PC-3 (cell line): ENCODE data around the gene CIP2A. TPM values are rescaled to one million over a fixed set of nuclear protein-coding genes. Genes with fewer than 3 reads are reported as not detected.

ENCODE experiments used
- ATAC-seq: fragments of 200-7000 bp; cut with Tn5 transposase; 2 replicates; pipeline ENCODE4 v1.9.1; 2020; ENCODE audit warnings: mild to moderate bottlenecking, moderate library complexity
- BruUV-seq: library from RNA; stranded (reverse); fragments of 400-500 nt; replicated peaks from 2 replicates; lab custom pipeline; 2021; lab: Mats Ljungman, UMichigan
- CTCF ChIA-PET: fragments of 300-600 bp; sonication (Branson Sonifier 250); formaldehyde crosslinking; loops from one replicate; lab custom pipeline; 2022; ENCODE audit warnings: antibody characterized with exemption; lab: Charles Lee
- POLR2A ChIA-PET: fragments of 300-600 bp; sonication (Branson Sonifier 250); formaldehyde crosslinking; loops from one replicate; lab custom pipeline; 2022; ENCODE audit warnings: antibody characterized with exemption; ENCODE audit not compliant: unreplicated experiment; lab: Charles Lee
- DNase-seq: peaks from one replicate; pipeline ENCODE4 v3.0.0-alpha.2; 2015
- H2AFZ ChIP-seq: fragments of 300-600 bp; sonication (generic); 2 replicates; pipeline ENCODE4 v1.6.0; 2016; ENCODE audit warnings: antibody characterized with exemption, low read length
- H3F3A ChIP-seq: fragments of 300-600 bp; sonication (generic); one replicate; pipeline ENCODE4 v1.6.0; 2017; ENCODE audit warnings: antibody characterized with exemption, low read length, control low read depth, mild to moderate bottlenecking; ENCODE audit not compliant: unreplicated experiment
- H3K27ac ChIP-seq: fragments of 300-600 bp; sonication (generic); 2 replicates; pipeline ENCODE4 v1.5.1; 2016; ENCODE audit warnings: mild to moderate bottlenecking, low read length
- H3K27me3 ChIP-seq: fragments of 300-600 bp; sonication (generic); 2 replicates; pipeline ENCODE4 v1.6.1; 2016; ENCODE audit warnings: low read length, mixed read lengths
- H3K36me3 ChIP-seq: fragments of 300-600 bp; sonication (generic); 2 replicates; pipeline ENCODE4 v1.6.1; 2016; ENCODE audit warnings: low read depth, mixed run types, low read length, mixed read lengths
- H3K4me1 ChIP-seq: fragments of 300-600 bp; sonication (generic); 2 replicates; pipeline ENCODE4 v1.5.1; 2016; ENCODE audit warnings: low read length; ENCODE audit not compliant: insufficient read depth
- H3K4me2 ChIP-seq: fragments of 300-600 bp; sonication (generic); 2 replicates; pipeline ENCODE4 v1.6.0; 2016; ENCODE audit warnings: low read length
- H3K4me3 ChIP-seq: fragments of 300-600 bp; sonication (generic); 2 replicates; pipeline ENCODE4 v1.5.1; 2016; ENCODE audit warnings: mild to moderate bottlenecking, low read length, mixed read lengths
- H3K79me2 ChIP-seq: fragments of 300-600 bp; sonication (generic); 2 replicates; pipeline ENCODE4 v1.6.1; 2017; ENCODE audit warnings: low read length, mixed read lengths
- H3K9ac ChIP-seq: fragments of 300-600 bp; sonication (generic); 2 replicates; pipeline ENCODE4 v1.6.0; 2016; ENCODE audit warnings: mild to moderate bottlenecking, low read length
- H3K9me2 ChIP-seq: fragments of 300-600 bp; sonication (generic); replicated peaks from 2 replicates; pipeline ENCODE4 v1.6.1; 2016; ENCODE audit warnings: mixed run types, low read length, mixed read lengths
- H3K9me3 ChIP-seq: fragments of 300-600 bp; sonication (generic); 2 replicates; pipeline ENCODE4 v1.6.1; 2016; ENCODE audit warnings: low read length, mixed read lengths
- H4K20me1 ChIP-seq: fragments of 300-600 bp; sonication (generic); 2 replicates; pipeline ENCODE4 v1.6.1; 2016; ENCODE audit warnings: low read length, mixed read lengths
- EZH2 ChIP-seq: fragments of 300-600 bp; sonication (generic); IDR thresholded peaks from one replicate; pipeline ENCODE4 v1.6.1; 2017; ENCODE audit warnings: antibody characterized with exemption, mild to moderate bottlenecking, low read length; ENCODE audit not compliant: unreplicated experiment
- EZH2phosphoT487 ChIP-seq: fragments of 300-600 bp; sonication (generic); IDR thresholded peaks from 2 replicates; pipeline ENCODE4 v1.6.1; 2018; ENCODE audit warnings: mild to moderate bottlenecking, antibody characterized with exemption, low read length, borderline replicate concordance
- intact Hi-C: fragments of 100-400 bp; cut with micrococcal nuclease; formaldehyde crosslinking; loops from 2 replicates; pipeline ENCODE4 v1.9.0; 2023
- total RNA-seq: library from RNA; depleted of rRNA; stranded (reverse); fragments of >200 nt; gene quantifications from 2 replicates; pipeline ENCODE4 v1.2.3, GENCODE V29; 2014
- TF ChIP-seq, protein P1 (sequence below): fragments of 300-600 bp; sonication (generic); conservative IDR thresholded peaks from 2 replicates; pipeline ENCODE4 v1.5.1; 2017; ENCODE audit warnings: antibody characterized with exemption, low read depth, mild to moderate bottlenecking, low read length

Gene CIP2A
- total RNA-seq, 1 experiment from 2014 or later, result 47.9 TPM

DNA sequence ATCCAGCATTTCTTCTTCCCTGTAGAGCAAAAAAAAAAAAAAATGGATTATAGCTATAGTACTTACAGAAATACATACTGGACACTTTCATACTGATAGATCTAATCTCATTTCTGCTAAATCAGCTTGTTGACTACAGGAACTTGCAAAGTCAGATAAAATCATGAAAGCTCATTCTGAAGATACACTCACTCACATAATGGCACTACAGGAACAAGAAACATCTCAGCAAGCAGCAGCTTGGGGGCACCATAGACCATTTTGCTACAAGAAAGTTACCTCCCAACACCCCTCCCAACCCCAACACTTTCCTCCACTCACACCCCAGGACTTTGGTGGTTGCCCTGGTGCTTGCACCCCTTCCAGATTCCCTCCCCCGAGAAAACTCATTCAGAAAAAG, 83.4 kb downstream of the CIP2A start:
- Histone ChIP-seq H3K27me3 (no peaks in the 10 kb centered on the region), H3K9me2 (no peaks in the 10 kb centered on the region), H3K9me3 (no peaks in the 10 kb centered on the region), H2AFZ (no peak overlapping the region), H4K20me1 (no peaks in the 10 kb centered on the region), H3K9ac (no peak overlapping the region), H3K4me1 (no peaks in the 10 kb centered on the region), H3K4me2 (no peak overlapping the region), H3K27ac (no peak overlapping the region), H3F3A (no peaks in the 10 kb centered on the region), H3K36me3 (no peaks in the 10 kb centered on the region), H3K4me3 (no peak overlapping the region), H3K79me2 (no peaks in the 10 kb centered on the region)
- ChIA-PET POLR2A (interaction anchor here (0.7 kb wide), 1 partner anchor 124 kb away, joined by 10 read pairs; no protein-coding TSS in a partner anchor), CTCF (no interaction called here)
- ATAC-seq, result peak; percentile 16; the same call in 1 of the 2 replicates
- BruUV-seq, result no TSS peak
- intact Hi-C loops, result no loop called here
- TF ChIP-seq EZH2phosphoT487 (no peak), EZH2 (no peak)
- TF ChIP-seq, protein P1, sequence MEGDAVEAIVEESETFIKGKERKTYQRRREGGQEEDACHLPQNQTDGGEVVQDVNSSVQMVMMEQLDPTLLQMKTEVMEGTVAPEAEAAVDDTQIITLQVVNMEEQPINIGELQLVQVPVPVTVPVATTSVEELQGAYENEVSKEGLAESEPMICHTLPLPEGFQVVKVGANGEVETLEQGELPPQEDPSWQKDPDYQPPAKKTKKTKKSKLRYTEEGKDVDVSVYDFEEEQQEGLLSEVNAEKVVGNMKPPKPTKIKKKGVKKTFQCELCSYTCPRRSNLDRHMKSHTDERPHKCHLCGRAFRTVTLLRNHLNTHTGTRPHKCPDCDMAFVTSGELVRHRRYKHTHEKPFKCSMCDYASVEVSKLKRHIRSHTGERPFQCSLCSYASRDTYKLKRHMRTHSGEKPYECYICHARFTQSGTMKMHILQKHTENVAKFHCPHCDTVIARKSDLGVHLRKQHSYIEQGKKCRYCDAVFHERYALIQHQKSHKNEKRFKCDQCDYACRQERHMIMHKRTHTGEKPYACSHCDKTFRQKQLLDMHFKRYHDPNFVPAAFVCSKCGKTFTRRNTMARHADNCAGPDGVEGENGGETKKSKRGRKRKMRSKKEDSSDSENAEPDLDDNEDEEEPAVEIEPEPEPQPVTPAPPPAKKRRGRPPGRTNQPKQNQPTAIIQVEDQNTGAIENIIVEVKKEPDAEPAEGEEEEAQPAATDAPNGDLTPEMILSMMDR, result no peak
- DNase-seq, result no peak

GRCh38 chr3:108503722-108504121, 85.5 kb downstream of the CIP2A start:
- Histone ChIP-seq H3F3A (no peaks in the 10 kb centered on the region), H3K36me3 (no peaks in the 10 kb centered on the region), H2AFZ (no peak overlapping the region), H3K4me3 (no peak overlapping the region), H3K9ac (no peak overlapping the region), H3K27ac (no peak overlapping the region), H4K20me1 (no peaks in the 10 kb centered on the region), H3K4me2 (no peak overlapping the region), H3K79me2 (no peaks in the 10 kb centered on the region), H3K9me2 (no peaks in the 10 kb centered on the region), H3K4me1 (no peaks in the 10 kb centered on the region), H3K9me3 (no peaks in the 10 kb centered on the region), H3K27me3 (no peaks in the 10 kb centered on the region)
- no peak for TF ChIP-seq EZH2
- TF ChIP-seq, protein P1, result no peak
- no peak for TF ChIP-seq EZH2phosphoT487
- intact Hi-C loops, result no loop called here
- ChIA-PET POLR2A (no interaction called here), CTCF (no interaction called here)
- DNase-seq (no peak), ATAC-seq (no peak)
- BruUV-seq, result no TSS peak

GRCh38 chr3:108501535-108501934, 87.7 kb downstream of the CIP2A start:
- H3F3A ChIP-seq, result no peaks in the 10 kb centered on the region
- no peak overlapping the region for H3K9ac ChIP-seq
- ChIA-PET POLR2A (no interaction called here), CTCF (no interaction called here)
- no peaks in the 10 kb centered on the region for H3K36me3 ChIP-seq
- DNase-seq (peak; percentile 28), ATAC-seq (peak; percentile 20; the same call in 1 of the 2 replicates)
- no peak overlapping the region for H2AFZ ChIP-seq
- intact Hi-C loops, result no loop called here
- H3K27me3 ChIP-seq, result no peaks in the 10 kb centered on the region
- BruUV-seq, result no TSS peak
- H3K4me1 ChIP-seq, result no peaks in the 10 kb centered on the region
- TF ChIP-seq EZH2 (no peak), EZH2phosphoT487 (no peak)
- TF ChIP-seq, protein P1, result no peak
- no peaks in the 10 kb centered on the region for H4K20me1 ChIP-seq
- H3K4me3 ChIP-seq, result no peak overlapping the region
- no peaks in the 10 kb centered on the region for H3K9me2 ChIP-seq
- H3K79me2 ChIP-seq, result no peaks in the 10 kb centered on the region
- no peak overlapping the region for H3K27ac ChIP-seq
- no peak overlapping the region for H3K4me2 ChIP-seq
- H3K9me3 ChIP-seq, result no peaks in the 10 kb centered on the region
